OCI-LY3 (cell line): ENCODE data around the gene IFNG.

Source experiments
- EZH2phosphoT487 ChIP-seq: fragments of 200-600 bp; shearing (Covaris generic); IDR thresholded peaks from 2 replicates; pipeline ENCODE4 v1.6.1; 2018; ENCODE audit warnings: antibody characterized with exemption, mixed run types, low read depth
- TF ChIP-seq, protein P1 (sequence below): fragments of 200-600, 300-600 bp; sonication (generic); IDR thresholded peaks from 2 replicates; pipeline ENCODE4 v1.5.1; 2014; ENCODE audit warnings: antibody characterized with exemption, low read length, low read depth

DNA sequence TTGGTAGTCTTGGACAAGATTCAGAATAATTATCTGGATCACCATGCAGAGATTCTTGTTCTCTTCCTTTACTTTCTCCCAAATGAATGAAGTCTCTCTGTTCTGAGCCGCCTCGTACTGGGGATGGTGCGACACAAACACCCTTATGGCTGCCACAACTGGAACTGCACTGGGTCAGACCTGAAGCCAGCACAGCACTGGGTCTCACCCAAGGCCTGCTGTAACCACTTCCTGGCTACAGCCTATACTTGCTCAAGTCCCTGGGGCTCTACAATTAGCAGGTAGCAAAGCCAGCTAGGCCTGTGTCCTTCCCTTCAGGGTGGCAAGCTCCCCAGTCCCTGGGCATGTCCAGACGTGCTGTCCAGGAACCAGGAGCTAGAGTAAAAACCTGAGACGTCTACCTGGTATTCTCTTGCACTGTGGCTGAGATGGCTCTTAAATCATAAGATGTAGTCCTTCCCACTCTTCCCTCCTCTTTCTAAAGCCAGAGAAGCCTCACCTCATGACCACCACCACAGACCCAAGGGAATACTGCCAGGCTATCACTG, 27.6 kb downstream of the IFNG start:
- TF ChIP-seq, protein P1, sequence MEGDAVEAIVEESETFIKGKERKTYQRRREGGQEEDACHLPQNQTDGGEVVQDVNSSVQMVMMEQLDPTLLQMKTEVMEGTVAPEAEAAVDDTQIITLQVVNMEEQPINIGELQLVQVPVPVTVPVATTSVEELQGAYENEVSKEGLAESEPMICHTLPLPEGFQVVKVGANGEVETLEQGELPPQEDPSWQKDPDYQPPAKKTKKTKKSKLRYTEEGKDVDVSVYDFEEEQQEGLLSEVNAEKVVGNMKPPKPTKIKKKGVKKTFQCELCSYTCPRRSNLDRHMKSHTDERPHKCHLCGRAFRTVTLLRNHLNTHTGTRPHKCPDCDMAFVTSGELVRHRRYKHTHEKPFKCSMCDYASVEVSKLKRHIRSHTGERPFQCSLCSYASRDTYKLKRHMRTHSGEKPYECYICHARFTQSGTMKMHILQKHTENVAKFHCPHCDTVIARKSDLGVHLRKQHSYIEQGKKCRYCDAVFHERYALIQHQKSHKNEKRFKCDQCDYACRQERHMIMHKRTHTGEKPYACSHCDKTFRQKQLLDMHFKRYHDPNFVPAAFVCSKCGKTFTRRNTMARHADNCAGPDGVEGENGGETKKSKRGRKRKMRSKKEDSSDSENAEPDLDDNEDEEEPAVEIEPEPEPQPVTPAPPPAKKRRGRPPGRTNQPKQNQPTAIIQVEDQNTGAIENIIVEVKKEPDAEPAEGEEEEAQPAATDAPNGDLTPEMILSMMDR: no peak
- no peak for TF ChIP-seq EZH2phosphoT487
